IMR-90 (cell line): ENCODE data around the gene NRCAM. TPM values are rescaled to one million over a fixed set of nuclear protein-coding genes. Genes with fewer than 3 reads are reported as not detected.

ENCODE experiments used
- ATAC-seq: fragments of 200-7000 bp; cut with Tn5 transposase; 2 replicates; pipeline ENCODE4 v1.9.1; 2020; ENCODE audit warnings: low read depth, mild to moderate bottlenecking, moderate library complexity
- BruUV-seq: library from RNA; stranded (reverse); fragments of 400-500 nt; replicated peaks from 2 replicates; lab custom pipeline; 2021; lab: Mats Ljungman, UMichigan
- CTCF ChIA-PET: fragments of 300-600 bp; formaldehyde crosslinking; extraction: SDS; loops from one replicate; lab custom pipeline; 2021; ENCODE audit warnings: antibody characterized with exemption; lab: Yijun Ruan, JAX
- POLR2A ChIA-PET: fragments of 300-600 bp; sonication (Branson Sonifier 250); formaldehyde crosslinking; loops from one replicate; lab custom pipeline; 2022; ENCODE audit warnings: antibody characterized with exemption; ENCODE audit not compliant: unreplicated experiment; lab: Charles Lee
- DNase-seq: peaks from one replicate; pipeline ENCODE4 v3.0.0; 2013
- H2AFZ ChIP-seq: replicated peaks from 2 replicates; pipeline ENCODE3; 2013; ENCODE audit warnings: low read length, mild to moderate bottlenecking; ENCODE audit not compliant: poor library complexity
- H2AK5ac ChIP-seq: 2 replicates; pipeline ENCODE4 v1.6.1; 2013; ENCODE audit warnings: low read depth, low read length, inconsistent platforms
- H2AK9ac ChIP-seq: replicated peaks from 2 replicates; pipeline ENCODE3; 2013; ENCODE audit warnings: mild to moderate bottlenecking, low read depth, low read length, moderate library complexity; ENCODE audit not compliant: poor library complexity
- H2BK120ac ChIP-seq: 2 replicates; pipeline ENCODE4 v1.6.1; 2013; ENCODE audit warnings: low read depth, low read length, inconsistent platforms
- H2BK15ac ChIP-seq: 3 replicates; pipeline ENCODE4 v1.6.1; 2013; ENCODE audit warnings: low read depth, low read length, inconsistent platforms
- H2BK20ac ChIP-seq: 2 replicates; pipeline ENCODE4 v1.6.1; 2013; ENCODE audit warnings: low read depth, mild to moderate bottlenecking, inconsistent platforms, low read length, moderate library complexity
- H2BK5ac ChIP-seq: 2 replicates; pipeline ENCODE4 v1.6.1; 2013; ENCODE audit warnings: mild to moderate bottlenecking, low read depth, low read length, inconsistent platforms; ENCODE audit not compliant: poor library complexity, severe bottlenecking
- H3K14ac ChIP-seq: replicated peaks from 2 replicates; pipeline ENCODE4 v1.6.1; 2013; ENCODE audit warnings: low read depth, low read length, inconsistent platforms
- H3K18ac ChIP-seq: 2 replicates; pipeline ENCODE4 v1.6.1; 2013; ENCODE audit warnings: low read depth, low read length, control low read depth
- H3K23ac ChIP-seq: 2 replicates; pipeline ENCODE4 v1.6.1; 2013; ENCODE audit warnings: low read depth, low read length, inconsistent platforms
- H3K27ac ChIP-seq: 2 replicates; pipeline ENCODE4 v1.5.1; 2013; ENCODE audit warnings: mild to moderate bottlenecking, control low read depth, low read length; ENCODE audit not compliant: insufficient read depth
- H3K27me3 ChIP-seq: 2 replicates; pipeline ENCODE4 v1.6.1; 2013; ENCODE audit warnings: low read length; ENCODE audit not compliant: control insufficient read depth, insufficient read depth
- H3K36me3 ChIP-seq: 2 replicates; pipeline ENCODE4 v1.6.1; 2013; ENCODE audit warnings: low read length, mixed read lengths; ENCODE audit not compliant: control insufficient read depth, insufficient read depth
- H3K4ac ChIP-seq: 2 replicates; pipeline ENCODE4 v1.6.1; 2013; ENCODE audit warnings: low read depth, low read length, inconsistent platforms
- H3K4me1 ChIP-seq: 2 replicates; pipeline ENCODE4 v1.6.1; 2013; ENCODE audit warnings: low read length, mixed read lengths; ENCODE audit not compliant: control insufficient read depth, insufficient read depth
- H3K4me2 ChIP-seq: 2 replicates; pipeline ENCODE4 v1.6.1; 2013; ENCODE audit warnings: low read depth, mild to moderate bottlenecking, control low read depth, low read length, moderate library complexity
- H3K4me3 ChIP-seq: 2 replicates; pipeline ENCODE4 v1.5.1; 2013; ENCODE audit warnings: low read depth, mild to moderate bottlenecking, control low read depth, low read length, moderate library complexity; ENCODE audit not compliant: insufficient read depth
- H3K56ac ChIP-seq: 2 replicates; pipeline ENCODE4 v1.6.1; 2013; ENCODE audit warnings: low read length, inconsistent platforms; ENCODE audit not compliant: insufficient read depth; ENCODE audit errors: extremely low read depth
- H3K79me1 ChIP-seq, 2 experiments: 2 replicates each; pipeline ENCODE4 v1.6.1; 2013; ENCODE audit warnings: low read length in 2 of 2, inconsistent platforms in 1 of 2, low read depth in 1 of 2
- H3K9ac ChIP-seq: 2 replicates; pipeline ENCODE4 v1.6.1; 2013; ENCODE audit warnings: low read depth, low read length, control low read depth
- H3K9me1 ChIP-seq: 2 replicates; pipeline ENCODE4 v1.6.1; 2013; ENCODE audit warnings: low read length, inconsistent platforms; ENCODE audit not compliant: insufficient read depth
- H3K9me3 ChIP-seq: 2 replicates; pipeline ENCODE4 v1.6.1; 2013; ENCODE audit warnings: low read length; ENCODE audit not compliant: control insufficient read depth, insufficient read depth
- H4K20me1 ChIP-seq: 2 replicates; pipeline ENCODE4 v1.6.1; 2013; ENCODE audit warnings: low read length, inconsistent platforms; ENCODE audit not compliant: insufficient read depth
- H4K5ac ChIP-seq: 2 replicates; pipeline ENCODE4 v1.6.1; 2013; ENCODE audit warnings: mild to moderate bottlenecking, low read depth, low read length, control low read depth
- H4K8ac ChIP-seq, 2 experiments: 2 replicates each; pipeline ENCODE4 v1.6.1; 2013; ENCODE audit warnings: low read depth in 2 of 2, low read length in 2 of 2, control low read depth in 1 of 2, inconsistent platforms in 1 of 2
- H4K91ac ChIP-seq: 2 replicates; pipeline ENCODE4 v1.6.1; 2013; ENCODE audit warnings: low read depth, low read length, inconsistent platforms; ENCODE audit not compliant: insufficient read depth
- BHLHE40 ChIP-seq: fragments of 150-350 bp; IDR thresholded peaks from 2 replicates; pipeline ENCODE4 v1.6.1; 2016; ENCODE audit warnings: mild to moderate bottlenecking, low read depth, low read length
- CEBPB ChIP-seq: IDR thresholded peaks from 2 replicates; pipeline ENCODE4 v1.6.1; 2012; ENCODE audit warnings: low read depth, low read length, improper control_type of control experiment
- CHD1 ChIP-seq: IDR thresholded peaks from 2 replicates; pipeline ENCODE4 v1.6.1; 2012; ENCODE audit warnings: low read depth, low read length, improper control_type of control experiment
- CTCF ChIP-seq: conservative IDR thresholded peaks from 2 replicates; pipeline ENCODE4 v1.5.1; 2012; ENCODE audit warnings: mild to moderate bottlenecking, low read depth, low read length, improper control_type of control experiment
- FOS ChIP-seq: fragments of 150-350 bp; IDR thresholded peaks from 2 replicates; pipeline ENCODE4 v1.6.1; 2016; ENCODE audit warnings: low read depth, low read length
- MAFK ChIP-seq: IDR thresholded peaks from 2 replicates; pipeline ENCODE4 v1.6.1; 2012; ENCODE audit warnings: low read depth, low read length, improper control_type of control experiment
- MXI1 ChIP-seq: IDR thresholded peaks from 2 replicates; pipeline ENCODE4 v1.6.1; 2012; ENCODE audit warnings: low read depth, mild to moderate bottlenecking, low read length, moderate library complexity, borderline replicate concordance
- NFE2L2 ChIP-seq: fragments of 150-350 bp; IDR thresholded peaks from 2 replicates; pipeline ENCODE4 v1.6.1; 2016; ENCODE audit warnings: low read depth, mild to moderate bottlenecking, low read length
- POLR2A ChIP-seq: IDR thresholded peaks from 2 replicates; pipeline ENCODE4 v1.6.1; 2012; ENCODE audit warnings: mild to moderate bottlenecking, low read depth, low read length
- RAD21 ChIP-seq: IDR thresholded peaks from 2 replicates; pipeline ENCODE4 v1.6.1; 2012; ENCODE audit warnings: low read length, improper control_type of control experiment
- RCOR1 ChIP-seq: IDR thresholded peaks from 2 replicates; pipeline ENCODE4 v1.6.1; 2012; ENCODE audit warnings: mild to moderate bottlenecking, low read length, improper control_type of control experiment; ENCODE audit not compliant: insufficient replicate concordance
- SMC3 ChIP-seq: fragments of 150-350 bp; IDR thresholded peaks from 2 replicates; pipeline ENCODE4 v1.6.1; 2016; ENCODE audit warnings: low read depth, mild to moderate bottlenecking, antibody characterized with exemption, low read length, moderate library complexity
- USF2 ChIP-seq: fragments of 150-350 bp; IDR thresholded peaks from 2 replicates; pipeline ENCODE4 v1.6.1; 2017; ENCODE audit warnings: mild to moderate bottlenecking, antibody characterized with exemption, low read length, low read depth
- WGBS, 2 experiments: methylation state at CpG; one replicate each; pipeline versions ENCODE4 v1.1.5 to v1.1.7; 2013; ENCODE audit warnings: missing lambda C conversion rate in 2 of 2; ENCODE audit not compliant: insufficient read length in 1 of 2; ENCODE audit errors: extremely low coverage in 2 of 2; 5-methylcytosine and 5-hydroxymethylcytosine counted together
- dilution Hi-C: fragments of 300-500 bp; cut with HindIII; formaldehyde crosslinking; loops from one replicate; pipeline ENCODE4 v1.14.3; 2018; ENCODE audit warnings: low sequenced_read_pairs; ENCODE audit not compliant: unreplicated experiment
- in situ Hi-C: fragments of 300-500 bp; cut with MboI; formaldehyde crosslinking; loops from 3 replicates; pipeline ENCODE4 v1.14.3; 2019; ENCODE audit warnings: low sequenced_read_pairs, inconsistent platforms, mixed read lengths
- intact Hi-C: fragments of 100-400 bp; cut with micrococcal nuclease; formaldehyde crosslinking; loops from 2 replicates; pipeline ENCODE4 v1.10.0; 2022
- polyA plus RNA-seq, 3 experiments: library from polyadenylated mRNA; depleted of rRNA; stranded (reverse); fragments of >200 nt; gene quantifications; 2 replicates each; pipeline ENCODE4 v1.2.3, GENCODE V29; 2012; ENCODE audit warnings: low replicate concordance in 1 of 3
- total RNA-seq: library from RNA; depleted of rRNA; stranded (reverse); fragments of >200 nt; gene quantifications from 2 replicates; pipeline ENCODE4 v1.2.3, GENCODE V29; 2012

NRCAM gene
- total and polyA plus RNA-seq, 2 of the 4 experiments (the other 2 are of a cell fraction): 0.46 to 1.1 TPM

DNA sequence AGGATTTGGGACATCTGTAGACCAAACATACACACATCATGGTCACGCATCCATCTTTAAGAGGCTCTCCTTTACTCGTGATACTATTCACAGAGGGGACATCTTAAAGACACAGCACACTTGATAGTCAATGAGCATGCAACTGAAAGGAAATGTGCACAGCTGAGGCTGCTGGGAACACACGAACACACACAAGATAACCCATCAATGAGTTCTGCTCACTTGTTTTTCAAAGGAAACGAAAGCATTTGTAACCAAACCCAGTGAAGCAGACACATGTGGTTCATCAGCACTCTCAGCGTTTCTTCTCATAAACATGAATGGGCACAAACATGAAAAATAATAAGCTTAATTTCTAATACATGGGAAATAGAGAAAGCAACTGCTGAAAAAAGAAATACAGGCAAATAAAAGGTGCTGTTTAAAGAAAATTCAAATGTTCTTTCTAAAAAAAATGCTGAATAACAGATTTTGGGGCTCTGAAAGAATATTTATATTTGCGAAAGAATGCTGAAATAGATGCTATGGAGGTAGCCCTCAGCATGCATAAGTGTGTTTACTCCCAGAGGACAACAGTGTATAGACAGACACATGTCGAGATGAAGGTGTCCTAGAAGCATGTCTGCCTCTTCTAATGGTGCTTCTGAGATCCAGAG, 266.4 kb downstream of the NRCAM start:
- Histone ChIP-seq H3K23ac (no peak overlapping the region), H3K27ac (no peak overlapping the region), H3K9ac (no peak overlapping the region), H4K91ac (no peak overlapping the region), H3K14ac (no peak overlapping the region), H2BK120ac (no peak overlapping the region), H3K9me3 (no peaks in the 10 kb centered on the region), H4K20me1 (no peaks in the 10 kb centered on the region), H3K4me3 (no peak overlapping the region), H3K36me3 (no peaks in the 10 kb centered on the region), H2AK5ac (no peak overlapping the region), H2BK5ac (no peak overlapping the region), H2BK15ac (no peak overlapping the region), H3K9me1 (no peaks in the 10 kb centered on the region), H3K4ac (no peak overlapping the region), H4K8ac (no peak overlapping the region), H3K56ac (no peak overlapping the region), H4K5ac (no peak overlapping the region), H2AK9ac (no peak overlapping the region), H2BK20ac (no peak overlapping the region), H3K4me1 (no peaks in the 10 kb centered on the region), H3K18ac (no peak overlapping the region), H3K4me2 (no peak overlapping the region), H3K27me3 (no peaks in the 10 kb centered on the region; the same call in 1 of the 2 replicates), H2AFZ (no peak overlapping the region), H3K79me1 (no peaks in the 10 kb centered on the region)
- BruUV-seq: no TSS peak
- ATAC-seq (no peak), DNase-seq (no peak)
- POLR2A ChIA-PET: no interaction called here
- WGBS, 2 experiments: 0% methylated on average over 1 of the region's 7 CpGs; no CpG with 5 or more reads in 1 of the 2 experiments
- CTCF ChIA-PET: no interaction called here
- dilution Hi-C loops: loop anchor here (25.0 kb wide), 1 partner anchor 297 kb away; no protein-coding TSS in a partner anchor
- TF ChIP-seq RAD21: no peak
- TF ChIP-seq SMC3: no peak
- no peak for TF ChIP-seq CHD1
- TF ChIP-seq NFE2L2: no peak
- no peak for TF ChIP-seq MXI1
- no peak for TF ChIP-seq USF2
- no peak for TF ChIP-seq MAFK
- no peak for TF ChIP-seq POLR2A
- no peak for TF ChIP-seq RCOR1
- no peak for TF ChIP-seq CEBPB
- TF ChIP-seq CTCF: no peak
- TF ChIP-seq BHLHE40: no peak
- no peak for TF ChIP-seq FOS
- intact Hi-C loops: no loop called here
- in situ Hi-C loops: loop anchor here (10.0 kb wide), 2 partner anchors 255 to 295 kb away; no protein-coding TSS in a partner anchor
